Measurements from ENCODE around the gene ORMDL1.

- TF ChIP-seq, protein P1, sequence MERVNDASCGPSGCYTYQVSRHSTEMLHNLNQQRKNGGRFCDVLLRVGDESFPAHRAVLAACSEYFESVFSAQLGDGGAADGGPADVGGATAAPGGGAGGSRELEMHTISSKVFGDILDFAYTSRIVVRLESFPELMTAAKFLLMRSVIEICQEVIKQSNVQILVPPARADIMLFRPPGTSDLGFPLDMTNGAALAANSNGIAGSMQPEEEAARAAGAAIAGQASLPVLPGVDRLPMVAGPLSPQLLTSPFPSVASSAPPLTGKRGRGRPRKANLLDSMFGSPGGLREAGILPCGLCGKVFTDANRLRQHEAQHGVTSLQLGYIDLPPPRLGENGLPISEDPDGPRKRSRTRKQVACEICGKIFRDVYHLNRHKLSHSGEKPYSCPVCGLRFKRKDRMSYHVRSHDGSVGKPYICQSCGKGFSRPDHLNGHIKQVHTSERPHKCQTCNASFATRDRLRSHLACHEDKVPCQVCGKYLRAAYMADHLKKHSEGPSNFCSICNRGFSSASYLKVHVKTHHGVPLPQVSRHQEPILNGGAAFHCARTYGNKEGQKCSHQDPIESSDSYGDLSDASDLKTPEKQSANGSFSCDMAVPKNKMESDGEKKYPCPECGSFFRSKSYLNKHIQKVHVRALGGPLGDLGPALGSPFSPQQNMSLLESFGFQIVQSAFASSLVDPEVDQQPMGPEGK (CRISPR knock-in tag; IDR thresholded peaks at IDR 0.05; ENCODE audit: borderline replicate concordance): no peak
- TF ChIP-seq ESRRG (CRISPR knock-in tag; IDR thresholded peaks at IDR 0.05) (no peak), ZFP3 (CRISPR knock-in tag; IDR thresholded peaks at IDR 0.05) (no peak)
Observed at GRCh38 chr2:189818249-189819038, 34.3 kb upstream of the ORMDL1 start.

Data from SK-N-SH treated with all-trans-retinoic acid at 6 μM for 48 hours (cell line).